GM18498 (cell line): ENCODE measurements around the gene PKP4.

Experiments used
- ATAC-seq: cut with Tn5 transposase; IDR thresholded peaks from one replicate; pipeline ENCODE4 v1.9.1; 2021; ENCODE audit warnings: mild to moderate bottlenecking, moderate library complexity; ENCODE audit not compliant: unreplicated experiment

PKP4 gene

GRCh38 chr2:158712791-158713522 lies 256.2 kb downstream of the PKP4 start:
- no peak for ATAC-seq

GRCh38 chr2:158713523-158714138 lies 256.9 kb downstream of the PKP4 start:
- no peak for ATAC-seq

- no peak for ATAC-seq
Measured at GRCh38 chr2:158714420-158714819, 257.7 kb downstream of the PKP4 start.

GRCh38 chr2:158715357-158715756 lies 258.6 kb downstream of the PKP4 start:
- ATAC-seq: no peak

- ATAC-seq: no peak
Measured at GRCh38 chr2:158716121-158716791, 259.5 kb downstream of the PKP4 start.

- ATAC-seq: no peak
Measured at GRCh38 chr2:158716921-158717320, 260.2 kb downstream of the PKP4 start.

- ATAC-seq: no peak
Measured at GRCh38 chr2:158717366-158718195, 260.8 kb downstream of the PKP4 start.

- no peak for ATAC-seq
Measured at GRCh38 chr2:158718196-158718585, 261.4 kb downstream of the PKP4 start.

- ATAC-seq: no peak
Measured at GRCh38 chr2:158718851-158719250, 262.1 kb downstream of the PKP4 start.

GRCh38 chr2:158719403-158719802 lies 262.7 kb downstream of the PKP4 start:
- no peak for ATAC-seq

GRCh38 chr2:158722266-158723105 lies 265.7 kb downstream of the PKP4 start:
- no peak for ATAC-seq

GRCh38 chr2:158723181-158723838 lies 266.6 kb downstream of the PKP4 start:
- ATAC-seq: no peak

- no peak for ATAC-seq
Measured at GRCh38 chr2:158723921-158724802, 267.4 kb downstream of the PKP4 start.

- ATAC-seq: no peak
Measured at GRCh38 chr2:158724803-158725381, 268.1 kb downstream of the PKP4 start.

- no peak for ATAC-seq
Measured at GRCh38 chr2:158725441-158725891, 268.7 kb downstream of the PKP4 start.

- ATAC-seq: no peak
Measured at GRCh38 chr2:158726911-158727592, 270.3 kb downstream of the PKP4 start.

- no peak for ATAC-seq
Measured at GRCh38 chr2:158728422-158728821, 271.7 kb downstream of the PKP4 start.

- ATAC-seq: no peak
Measured at GRCh38 chr2:158729451-158729850, 272.7 kb downstream of the PKP4 start.
